GM06990 (cell line): ENCODE measurements around the gene FBXO44.

Experiments
- DNase-seq: peaks from one replicate; pipeline ENCODE4 v3.0.0-alpha.2; 2011; ENCODE audit not compliant: insufficient read length; ENCODE audit errors: extremely low read depth
- H3K27me3 ChIP-seq: replicated peaks from 2 replicates; pipeline ENCODE4 v1.6.0; 2011; ENCODE audit warnings: low read length; ENCODE audit not compliant: control insufficient read depth, insufficient read depth
- H3K36me3 ChIP-seq: 2 replicates; pipeline ENCODE4 v1.5.1; 2011; ENCODE audit warnings: low read length; ENCODE audit not compliant: control insufficient read depth, insufficient read depth
- H3K4me3 ChIP-seq: replicated peaks from 2 replicates; pipeline ENCODE4 v1.5.1; 2011; ENCODE audit warnings: low read depth, mild to moderate bottlenecking, control low read depth, low read length
- CTCF ChIP-seq: IDR thresholded peaks from 2 replicates; pipeline ENCODE4 v1.5.1; 2011; ENCODE audit warnings: low read length, control low read depth, mild to moderate bottlenecking, inconsistent platforms; ENCODE audit not compliant: insufficient read depth, poor library complexity, severe bottlenecking

The FBXO44 gene

GRCh38 chr1:11704691-11705475, 50.2 kb downstream of the FBXO44 start:
- H3K36me3 ChIP-seq = no peaks in the 10 kb centered on the region
- no peak for TF ChIP-seq CTCF
- no peak for DNase-seq
- H3K27me3 ChIP-seq = peaks cover 2% of the 10 kb centered on the region; the same call in 1 of the 2 replicates
- no peak overlapping the region for H3K4me3 ChIP-seq

DNA sequence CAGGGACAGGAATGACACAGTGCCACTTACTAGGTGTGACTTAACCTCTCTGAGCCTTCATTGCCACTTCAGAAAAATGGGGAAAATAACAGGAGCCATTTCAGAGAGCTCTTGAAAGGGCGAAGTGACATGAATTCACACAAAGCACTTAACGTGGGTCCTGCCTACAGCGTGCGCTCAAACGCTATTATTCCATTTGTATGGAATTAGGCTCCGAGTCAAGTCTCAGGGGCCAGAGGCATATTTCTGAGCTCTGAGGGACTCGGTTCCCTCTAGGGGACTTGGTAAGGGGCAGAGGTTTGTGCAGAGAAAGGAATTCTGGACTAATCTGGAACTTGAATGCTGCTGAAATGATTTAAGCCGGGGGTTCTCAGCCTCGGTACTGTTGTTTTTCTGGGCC, 50.9 kb downstream of the FBXO44 start:
- TF ChIP-seq CTCF = no peak
- no peak for DNase-seq

DNA sequence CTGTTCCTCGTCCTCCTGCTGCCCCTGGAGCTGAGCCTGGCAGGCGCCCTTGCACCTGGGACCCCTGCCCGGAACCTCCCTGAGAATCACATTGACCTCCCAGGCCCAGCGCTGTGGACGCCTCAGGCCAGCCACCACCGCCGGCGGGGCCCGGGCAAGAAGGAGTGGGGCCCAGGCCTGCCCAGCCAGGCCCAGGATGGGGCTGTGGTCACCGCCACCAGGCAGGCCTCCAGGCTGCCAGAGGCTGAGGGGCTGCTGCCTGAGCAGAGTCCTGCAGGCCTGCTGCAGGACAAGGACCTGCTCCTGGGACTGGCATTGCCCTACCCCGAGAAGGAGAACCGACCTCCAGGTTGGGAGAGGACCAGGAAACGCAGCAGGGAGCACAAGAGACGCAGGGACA, 51.6 kb downstream of the FBXO44 start:
- no peak overlapping the region for H3K4me3 ChIP-seq
- H3K36me3 ChIP-seq = no peaks in the 10 kb centered on the region
- TF ChIP-seq CTCF = no peak
- peaks cover 2% of the 10 kb centered on the region; the same call in 1 of the 2 replicates for H3K27me3 ChIP-seq
- no peak for DNase-seq

More for the DNA sequence above, 50.9 kb downstream of the FBXO44 start:
- Histone ChIP-seq H3K27me3 (peaks cover 2% of the 10 kb centered on the region; the same call in 1 of the 2 replicates), H3K4me3 (no peak overlapping the region), H3K36me3 (no peaks in the 10 kb centered on the region)

DNA sequence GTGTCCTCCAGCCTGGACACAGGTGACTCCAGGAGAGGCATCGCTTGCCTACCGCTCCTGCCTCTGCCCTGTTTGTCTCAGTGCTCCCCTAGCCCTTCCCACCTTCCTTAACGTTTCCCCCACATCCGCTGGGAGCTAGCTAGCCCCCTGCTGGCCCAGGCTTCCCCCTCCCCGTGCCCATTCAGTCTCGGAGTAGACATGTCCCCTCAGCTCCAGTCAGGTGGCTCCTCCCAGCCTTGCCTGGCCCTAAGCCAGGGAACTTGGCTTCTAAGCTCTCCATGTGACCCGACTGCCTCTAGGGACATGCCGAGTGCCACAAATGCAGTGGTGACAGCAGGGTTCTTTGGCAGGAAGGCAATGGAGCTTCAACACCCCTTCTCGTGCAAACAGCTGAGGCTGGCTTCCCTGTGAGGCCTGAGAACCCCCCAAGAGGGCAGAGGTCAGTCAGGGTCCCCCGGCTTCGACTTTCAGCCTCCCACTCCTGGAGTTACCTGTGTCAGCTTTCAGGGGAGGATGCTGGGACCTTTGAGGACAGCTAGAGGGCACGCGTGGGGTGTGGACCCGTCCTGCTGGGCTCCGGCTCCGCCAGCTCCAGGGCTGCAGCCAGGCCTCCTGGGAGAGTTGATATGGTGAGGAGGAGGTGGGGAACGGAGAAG, 53.1 kb downstream of the FBXO44 start:
- Histone ChIP-seq H3K36me3 (no peaks in the 10 kb centered on the region), H3K27me3 (peaks cover 2% of the 10 kb centered on the region; the same call in 1 of the 2 replicates), H3K4me3 (no peak overlapping the region)
- no peak for DNase-seq
- TF ChIP-seq CTCF = no peak

DNA sequence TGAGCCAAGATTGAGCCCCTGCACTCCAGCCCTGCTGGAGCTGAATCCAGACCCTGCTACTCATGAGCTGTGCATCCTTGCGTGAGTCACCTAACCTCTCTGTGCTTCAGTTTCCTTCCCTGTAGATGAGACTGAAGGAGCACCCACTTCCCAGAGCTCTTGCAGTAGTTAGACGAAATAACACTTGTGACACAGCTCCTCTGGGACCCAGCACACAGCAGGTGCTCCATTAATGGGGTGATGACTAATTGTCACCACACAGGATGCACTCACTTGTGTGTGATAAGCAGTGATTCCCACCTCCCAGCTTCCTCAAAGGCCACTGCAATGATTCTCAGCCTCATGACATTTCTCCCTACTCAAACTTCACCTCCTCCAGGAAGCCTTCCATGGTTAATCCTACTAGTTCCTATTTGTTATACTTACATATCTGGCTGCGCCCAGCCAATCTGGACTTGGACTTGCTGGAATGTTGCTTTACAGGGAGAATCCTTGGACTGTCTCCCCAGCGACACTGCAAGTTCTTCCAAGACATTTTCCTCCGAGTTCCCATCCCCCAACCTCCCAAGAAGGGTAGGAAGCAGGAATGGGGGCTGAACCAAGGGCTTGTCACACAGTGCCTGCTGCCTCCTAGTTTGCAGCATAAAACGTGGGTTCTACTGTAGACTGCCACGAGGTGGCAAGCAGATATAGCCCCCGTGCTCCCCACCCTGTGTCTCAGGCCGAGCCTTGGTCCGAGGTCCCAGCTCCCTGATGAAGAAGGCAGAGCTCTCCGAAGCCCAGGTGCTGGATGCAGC, 54.1 kb downstream of the FBXO44 start:
- TF ChIP-seq CTCF = no peak
- Histone ChIP-seq H3K27me3 (peaks cover 2% of the 10 kb centered on the region; the same call in 1 of the 2 replicates), H3K4me3 (no peak overlapping the region), H3K36me3 (no peaks in the 10 kb centered on the region)
- DNase-seq = no peak
